ENCODE results near the gene STEAP4.

- TF ChIP-seq E2F5 (CRISPR knock-in tag; conservative IDR thresholded peaks at IDR 0.05) (no peak), CBX5 (CRISPR knock-in tag; IDR thresholded peaks at IDR 0.05; ENCODE audit: borderline replicate concordance) (no peak), RXRB (CRISPR knock-in tag; IDR thresholded peaks at IDR 0.05; ENCODE audit: borderline replicate concordance) (no peak), CTCF (CRISPR knock-in tag; IDR thresholded peaks at IDR 0.05) (no peak), ZNF12 (CRISPR knock-in tag; IDR thresholded peaks at IDR 0.05) (no peak), ZNF24 (IDR thresholded peaks at IDR 0.05) (no peak), ZNF20 (CRISPR knock-in tag; IDR thresholded peaks at IDR 0.05) (no peak), ZC3H4 (CRISPR knock-in tag; IDR thresholded peaks at IDR 0.05; ENCODE audit: borderline replicate concordance) (no peak)
Observed at GRCh38 chr7:88307412-88307811, 718 bp upstream of the STEAP4 start.
